K562 (cell line): ENCODE results near the gene VTI1B. TPM values are rescaled to one million over a fixed set of nuclear protein-coding genes. Genes with fewer than 3 reads are reported as not detected.

Source experiments
- CSDE1 ChIP-seq, 2 experiments: fragments of 450-650 bp; IDR thresholded peaks; 2 replicates each; pipeline ENCODE4 v1.6.1; 2016; ENCODE audit warnings: mild to moderate bottlenecking in 1 of 2
- E2F4 ChIP-seq: sonication (generic); formaldehyde crosslinking; IDR thresholded peaks from 2 replicates; pipeline ENCODE4 v1.8.0; 2022; ENCODE audit warnings: mild to moderate bottlenecking, low read depth, missing genetic modification reagents
- GTF2F1 ChIP-seq: IDR thresholded peaks from 2 replicates; pipeline ENCODE4 v1.6.1; 2011; ENCODE audit warnings: low read depth, low read length, improper control_type of control experiment
- HDAC2 ChIP-seq: fragments of 450-650 bp; IDR thresholded peaks from 2 replicates; pipeline ENCODE4 v1.6.1; 2016; ENCODE audit warnings: mild to moderate bottlenecking
- IRF1 ChIP-seq: sonication (generic); formaldehyde crosslinking; IDR thresholded peaks from 2 replicates; pipeline ENCODE4 v1.8.0; 2022; ENCODE audit warnings: missing genetic modification reagents, mild to moderate bottlenecking, borderline replicate concordance
- JUND ChIP-seq, 2 experiments: IDR thresholded peaks; 2 replicates in 1 of 2; 3 replicates in 1 of 2; pipeline ENCODE4 v1.6.1; 2011; ENCODE audit warnings: borderline replicate concordance in 2 of 2, low read depth in 2 of 2, low read length in 2 of 2, improper control_type of control experiment in 1 of 2, missing biosample characterization in 1 of 2, missing genetic modification characterization in 1 of 2, missing genetic modification reagents in 1 of 2
- MAFK ChIP-seq: IDR thresholded peaks from 2 replicates; pipeline ENCODE4 v1.6.1; 2011; ENCODE audit warnings: low read length, improper control_type of control experiment
- PHTF2 ChIP-seq: fragments of 250-450 bp; sonication (Bioruptor Pico); IDR thresholded peaks from 2 replicates; pipeline ENCODE4 v1.5.0; 2021; ENCODE audit warnings: mild to moderate bottlenecking
- POLR2A ChIP-seq: fragments of 450-650 bp; conservative IDR thresholded peaks from 2 replicates; pipeline ENCODE4 v1.6.1; 2016
- REST ChIP-seq, 2 experiments: fragments of 450-650 bp; formaldehyde crosslinking in 1 of 2; IDR thresholded peaks; 2 replicates each; pipeline versions ENCODE4 v1.4.0 to v1.6.1; 2014 to 2020; ENCODE audit warnings: mild to moderate bottlenecking in 2 of 2, borderline replicate concordance in 1 of 2, low read depth in 1 of 2
- RHOXF2B ChIP-seq: fragments of 250-450 bp; sonication (Bioruptor Pico); conservative IDR thresholded peaks from 2 replicates; pipeline ENCODE4 v1.5.1; 2021
- STAT5B ChIP-seq: fragments of 250-450 bp; sonication (Bioruptor Pico); IDR thresholded peaks from 2 replicates; pipeline ENCODE4 v1.8.0; 2021; ENCODE audit warnings: mild to moderate bottlenecking, inconsistent platforms
- ZBTB33 ChIP-seq: sonication (generic); formaldehyde crosslinking; IDR thresholded peaks from 2 replicates; pipeline ENCODE4 v1.8.1; 2023; ENCODE audit warnings: mild to moderate bottlenecking, missing genetic modification reagents
- ZC3H11A ChIP-seq: IDR thresholded peaks from 2 replicates; pipeline ENCODE4 v1.6.1; 2012; ENCODE audit warnings: low read depth, low read length, improper control_type of control experiment
- ZNF143 ChIP-seq: sonication (generic); formaldehyde crosslinking; IDR thresholded peaks from 2 replicates; pipeline ENCODE4 v1.9.0; 2022; ENCODE audit warnings: mild to moderate bottlenecking, missing genetic modification reagents
- ZNF408 ChIP-seq: fragments of 250-450 bp; sonication (Bioruptor Pico); IDR thresholded peaks from 2 replicates; pipeline ENCODE4 v1.4.0; 2020; ENCODE audit warnings: low read depth, mild to moderate bottlenecking, moderate library complexity
- ZNF444 ChIP-seq: fragments of 250-450 bp; sonication (Bioruptor Pico); IDR thresholded peaks from 2 replicates; pipeline ENCODE4 v1.4.0; 2020; ENCODE audit warnings: mild to moderate bottlenecking, moderate library complexity
- polyA plus RNA-seq, 8 experiments: library from polyadenylated mRNA; depleted of rRNA in 4 of 8; stranded (reverse) in 5 of 8; unstranded in 3 of 8; fragments of >200 nt; fragmentation: Nextera tagmentation in 2 of 8; fragmentation: Illumina TruSeq in 1 of 8; extraction: Ambion mirVana in 2 of 8; extraction: Trizol in 1 of 8; gene quantifications; 2 replicates each; pipeline versions ENCODE4 v1.2.1 to v1.2.3, GENCODE V29; 2011 to 2014; ENCODE audit warnings: inconsistent platforms in 1 of 8, missing spikeins in 1 of 8
- total RNA-seq, 7 experiments: library from RNA; depleted of rRNA in 6 of 7; stranded (reverse); fragments of >200 nt in 6 of 7; fragmentation: Illumina TruSeq in 2 of 7; extraction: Trizol in 2 of 7; gene quantifications; 2 replicates each; pipeline versions ENCODE4 v1.2.1 to v1.2.3, GENCODE V29; 2011 to 2021; ENCODE audit warnings: low replicate concordance in 1 of 7

The VTI1B gene
- total and polyA plus RNA-seq, 9 of the 15 experiments (the other 6 are each of a cell fraction or from before 2014, with no cell fraction given): 7.8 to 69.8 (median 50.1) TPM

- no peak for TF ChIP-seq REST (IDR thresholded peaks at IDR 0.05; ENCODE audit: borderline replicate concordance)
- no peak for TF ChIP-seq REST (CRISPR knock-in tag; IDR thresholded peaks at IDR 0.05; ENCODE audit: low read depth)
- TF ChIP-seq PHTF2 (CRISPR knock-in tag): no peak
- TF ChIP-seq CSDE1 (IDR thresholded peaks at IDR 0.05): no peak
- no peak for TF ChIP-seq IRF1 (CRISPR knock-in tag)
- peak; percentile 100 for TF ChIP-seq HDAC2
- 0 out of 2 replicates have a peak, but pooled peaks have one; percentile 24 for TF ChIP-seq MAFK
- TF ChIP-seq ZBTB33 (CRISPR knock-in tag): no peak
- no peak for TF ChIP-seq ZNF408 (CRISPR knock-in tag)
- TF ChIP-seq POLR2A: no peak
- no peak; the same call in 1 of the 2 replicates for TF ChIP-seq ZNF444 (CRISPR knock-in tag)
- no peak for TF ChIP-seq ZC3H11A
- TF ChIP-seq E2F4 (CRISPR knock-in tag): no peak
- TF ChIP-seq JUND (IDR thresholded peaks at IDR 0.05; ENCODE audit: borderline replicate concordance, low read depth, low read length): peak; percentile 94
- TF ChIP-seq JUND (tag; IDR thresholded peaks at IDR 0.05; ENCODE audit: borderline replicate concordance, low read depth, low read length): peak; percentile 85; the same call in 2 of the 3 replicates
- no peak for TF ChIP-seq RHOXF2B (CRISPR knock-in tag)
- TF ChIP-seq STAT5B: no peak
- TF ChIP-seq ZNF143: no peak
- no peak for TF ChIP-seq GTF2F1
Observed at GRCh38 chr14:67636361-67636919, 38.0 kb downstream of the VTI1B start (continued).
